GM12865 (cell line): ENCODE measurements around the gene CCDC102B.

Source experiments
- DNase-seq: peaks from one replicate; pipeline ENCODE4 v3.0.0; 2010; ENCODE audit warnings: low read depth
- H3K4me3 ChIP-seq: 2 replicates; pipeline ENCODE4 v1.5.1; 2011; ENCODE audit warnings: mild to moderate bottlenecking, low read depth, low read length, control low read depth
- CTCF ChIP-seq: IDR thresholded peaks from 2 replicates; pipeline ENCODE4 v1.5.1; 2011; ENCODE audit warnings: low read length, control low read depth, low read depth, inconsistent platforms; ENCODE audit not compliant: insufficient read depth; ENCODE audit errors: missing control alignments

Gene CCDC102B

GRCh38 chr18:68954738-68955137 lies 156.9 kb downstream of the CCDC102B start:
- H3K4me3 ChIP-seq = no peak overlapping the region
- no peak for DNase-seq
- no peak for TF ChIP-seq CTCF

- no peak overlapping the region for H3K4me3 ChIP-seq
- DNase-seq = no peak
- no peak for TF ChIP-seq CTCF
Observed at GRCh38 chr18:68956650-68957049, 158.8 kb downstream of the CCDC102B start.

- DNase-seq = no peak
- no peak overlapping the region for H3K4me3 ChIP-seq
- no peak for TF ChIP-seq CTCF
Observed at GRCh38 chr18:68960355-68960754, 162.5 kb downstream of the CCDC102B start.

GRCh38 chr18:68962623-68963022 lies 164.7 kb downstream of the CCDC102B start:
- H3K4me3 ChIP-seq = no peak overlapping the region
- DNase-seq = no peak
- no peak for TF ChIP-seq CTCF

- no peak for DNase-seq
- no peak for TF ChIP-seq CTCF
- no peak overlapping the region for H3K4me3 ChIP-seq
Observed at GRCh38 chr18:68965817-68966216, 167.9 kb downstream of the CCDC102B start.

GRCh38 chr18:68969027-68969426 lies 171.1 kb downstream of the CCDC102B start:
- TF ChIP-seq CTCF = no peak
- no peak overlapping the region for H3K4me3 ChIP-seq
- no peak for DNase-seq

GRCh38 chr18:68972176-68972575 lies 174.3 kb downstream of the CCDC102B start:
- no peak for TF ChIP-seq CTCF
- no peak overlapping the region for H3K4me3 ChIP-seq
- DNase-seq = no peak
